Endodermal cell (in vitro differentiated cells): ENCODE measurements around the gene CCNB1IP1. TPM values are rescaled to one million over a fixed set of nuclear protein-coding genes. Genes with fewer than 3 reads are reported as not detected.

ENCODE experiments used
- DNase-seq: peaks from one replicate; pipeline ENCODE4 v3.0.0-alpha.2; 2017
- H3K27ac ChIP-seq: 2 replicates; pipeline ENCODE4 v1.5.1; 2013; ENCODE audit warnings: mild to moderate bottlenecking, low read depth, low read length, moderate library complexity
- H3K27me3 ChIP-seq: 2 replicates; pipeline ENCODE4 v1.6.1; 2013; ENCODE audit warnings: mild to moderate bottlenecking, low read length, moderate library complexity; ENCODE audit not compliant: insufficient read depth, control insufficient read depth, poor library complexity, severe bottlenecking
- H3K36me3 ChIP-seq: 2 replicates; pipeline ENCODE4 v1.7.0; 2013; ENCODE audit warnings: mild to moderate bottlenecking, low read length, moderate library complexity; ENCODE audit not compliant: control insufficient read depth, insufficient read depth
- H3K4me1 ChIP-seq: one replicate; pipeline ENCODE4 v1.7.0; 2013; ENCODE audit warnings: low read length; ENCODE audit not compliant: control insufficient read depth, insufficient read depth
- H3K4me3 ChIP-seq: 2 replicates; pipeline ENCODE4 v1.5.1; 2013; ENCODE audit warnings: mild to moderate bottlenecking, low read length, moderate library complexity
- H3K9ac ChIP-seq: 2 replicates; pipeline ENCODE4 v1.6.1; 2013; ENCODE audit warnings: mild to moderate bottlenecking, low read length, moderate library complexity; ENCODE audit not compliant: poor library complexity, severe bottlenecking; ENCODE audit errors: extremely low read depth
- H3K9me3 ChIP-seq: 2 replicates; pipeline ENCODE4 v1.6.1; 2013; ENCODE audit warnings: mild to moderate bottlenecking, low read length, moderate library complexity; ENCODE audit not compliant: control insufficient read depth
- H3K27ac Mint-ChIP-seq: 2 replicates; pipeline ENCODE4 v1.8.0; 2020; ENCODE audit warnings: mixed read lengths
- H3K27me3 Mint-ChIP-seq: 2 replicates; pipeline ENCODE4 v1.8.0; 2021; ENCODE audit warnings: mild to moderate bottlenecking, mixed read lengths; ENCODE audit not compliant: insufficient read depth
- H3K36me3 Mint-ChIP-seq: 2 replicates; pipeline ENCODE4 v1.8.0; 2020; ENCODE audit warnings: low read depth, mixed read lengths
- H3K4me1 Mint-ChIP-seq: 2 replicates; pipeline ENCODE4 v1.8.0; 2020; ENCODE audit warnings: mixed read lengths
- H3K4me3 Mint-ChIP-seq: 2 replicates; pipeline ENCODE4 v1.8.0; 2020; ENCODE audit warnings: mild to moderate bottlenecking, moderate library complexity, mixed read lengths
- H3K9me3 Mint-ChIP-seq: 2 replicates; pipeline ENCODE4 v1.8.0; 2020; ENCODE audit warnings: mild to moderate bottlenecking, mixed read lengths
- WGBS, 2 experiments: methylation state at CpG; one replicate each; pipeline versions ENCODE4 v1.1.5 to v1.1.7; 2013; ENCODE audit warnings: missing lambda C conversion rate in 2 of 2, mixed read lengths in 1 of 2; ENCODE audit not compliant: insufficient coverage in 1 of 2, insufficient read length in 1 of 2; 5-methylcytosine and 5-hydroxymethylcytosine counted together
- total RNA-seq, 2 donors: library from RNA; stranded (reverse); fragmentation: NEBNext Ultra II Directional in 1 of 2; extraction: Animal tissue kit (Norgen Biotek cat#: 25700) in 1 of 2; gene quantifications; 2 replicates in 1 of 2; 3 replicates in 1 of 2; pipeline ENCODE4 v1.2.1, GENCODE V29; 2021
- TF ChIP-seq, protein P1 (sequence below): fragments of 200-600 bp; sonication (generic); conservative IDR thresholded peaks from 2 replicates; pipeline ENCODE4 v1.5.0; 2021; ENCODE audit warnings: antibody characterized with exemption, mild to moderate bottlenecking

The CCNB1IP1 gene
- total RNA-seq, 2 donors from 2014 or later: 96.1 to 99.5 TPM

DNA sequence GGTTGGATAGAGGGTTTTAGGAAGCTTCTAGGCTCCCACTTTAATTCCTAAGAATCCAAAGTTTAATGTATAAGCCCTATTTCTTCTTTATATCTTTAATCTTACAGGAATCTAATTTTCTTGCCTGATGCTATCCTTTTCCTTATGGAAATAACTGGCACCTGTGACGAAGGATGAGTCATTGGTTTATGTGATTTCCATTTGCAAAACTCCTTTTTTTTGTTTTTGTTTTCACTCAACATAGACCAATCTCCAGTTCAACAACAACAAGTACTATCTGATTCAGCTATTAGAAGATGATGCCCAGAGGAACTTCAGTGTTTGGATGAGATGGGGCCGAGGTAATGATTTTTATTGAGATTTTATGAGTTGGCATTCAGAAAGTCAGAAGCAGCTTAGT lies 17.2 kb upstream of the CCNB1IP1 start:
- Histone ChIP-seq H3K27me3 (no peaks in the 10 kb centered on the region), H3K36me3 (peaks cover 89% of the 10 kb centered on the region), H3K9ac (no peak overlapping the region), H3K4me1 (no peaks in the 10 kb centered on the region), H3K9me3 (no peaks in the 10 kb centered on the region), H3K27ac (no peak overlapping the region), H3K4me3 (no peak overlapping the region)
- peaks cover 74% of the 10 kb centered on the region for H3K36me3 Mint-ChIP-seq
- H3K9me3 Mint-ChIP-seq: no peaks in the 10 kb centered on the region
- H3K27me3 Mint-ChIP-seq: no peaks in the 10 kb centered on the region
- no peak overlapping the region for H3K4me3 Mint-ChIP-seq
- no peak for DNase-seq
- TF ChIP-seq, protein P1, sequence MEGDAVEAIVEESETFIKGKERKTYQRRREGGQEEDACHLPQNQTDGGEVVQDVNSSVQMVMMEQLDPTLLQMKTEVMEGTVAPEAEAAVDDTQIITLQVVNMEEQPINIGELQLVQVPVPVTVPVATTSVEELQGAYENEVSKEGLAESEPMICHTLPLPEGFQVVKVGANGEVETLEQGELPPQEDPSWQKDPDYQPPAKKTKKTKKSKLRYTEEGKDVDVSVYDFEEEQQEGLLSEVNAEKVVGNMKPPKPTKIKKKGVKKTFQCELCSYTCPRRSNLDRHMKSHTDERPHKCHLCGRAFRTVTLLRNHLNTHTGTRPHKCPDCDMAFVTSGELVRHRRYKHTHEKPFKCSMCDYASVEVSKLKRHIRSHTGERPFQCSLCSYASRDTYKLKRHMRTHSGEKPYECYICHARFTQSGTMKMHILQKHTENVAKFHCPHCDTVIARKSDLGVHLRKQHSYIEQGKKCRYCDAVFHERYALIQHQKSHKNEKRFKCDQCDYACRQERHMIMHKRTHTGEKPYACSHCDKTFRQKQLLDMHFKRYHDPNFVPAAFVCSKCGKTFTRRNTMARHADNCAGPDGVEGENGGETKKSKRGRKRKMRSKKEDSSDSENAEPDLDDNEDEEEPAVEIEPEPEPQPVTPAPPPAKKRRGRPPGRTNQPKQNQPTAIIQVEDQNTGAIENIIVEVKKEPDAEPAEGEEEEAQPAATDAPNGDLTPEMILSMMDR: no peak
- H3K27ac Mint-ChIP-seq: no peak overlapping the region
- 95 to 100% methylated on average over 1 to 2 of the region's 2 CpGs for WGBS, 2 experiments
- H3K4me1 Mint-ChIP-seq: no peaks in the 10 kb centered on the region

DNA sequence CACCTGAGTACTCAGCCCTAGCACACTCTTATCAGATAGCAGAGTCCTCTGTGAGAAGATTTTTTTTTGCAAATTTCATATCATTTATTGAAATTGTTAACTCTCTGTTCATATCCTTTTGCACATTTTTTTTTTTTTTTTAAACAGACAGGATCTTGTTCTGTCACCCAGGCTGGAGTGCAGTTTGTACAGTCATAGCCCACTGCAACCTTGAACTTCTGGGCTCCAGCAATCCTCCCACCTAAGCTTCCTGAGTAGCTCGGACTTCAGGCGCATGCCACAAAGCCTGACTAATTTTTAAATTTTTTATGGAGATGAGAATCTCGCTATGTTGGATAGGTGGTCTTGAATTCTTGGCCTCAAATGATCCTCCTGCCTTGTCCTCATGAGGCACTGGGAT lies 14.7 kb upstream of the CCNB1IP1 start:
- Mint-ChIP-seq H3K27me3 (no peaks in the 10 kb centered on the region), H3K4me3 (no peak overlapping the region), H3K4me1 (peaks cover 4% of the 10 kb centered on the region), H3K36me3 (peaks cover 61% of the 10 kb centered on the region), H3K27ac (no peak overlapping the region), H3K9me3 (no peaks in the 10 kb centered on the region)
- Histone ChIP-seq H3K9me3 (no peaks in the 10 kb centered on the region), H3K4me3 (no peak overlapping the region), H3K36me3 (peaks cover 70% of the 10 kb centered on the region), H3K9ac (no peak overlapping the region), H3K27ac (no peak overlapping the region), H3K4me1 (no peaks in the 10 kb centered on the region), H3K27me3 (no peaks in the 10 kb centered on the region)
- 87 to 96% methylated on average over 3 of the region's 3 CpGs for WGBS, 2 experiments
- no peak for DNase-seq
- TF ChIP-seq, protein P1: no peak

DNA sequence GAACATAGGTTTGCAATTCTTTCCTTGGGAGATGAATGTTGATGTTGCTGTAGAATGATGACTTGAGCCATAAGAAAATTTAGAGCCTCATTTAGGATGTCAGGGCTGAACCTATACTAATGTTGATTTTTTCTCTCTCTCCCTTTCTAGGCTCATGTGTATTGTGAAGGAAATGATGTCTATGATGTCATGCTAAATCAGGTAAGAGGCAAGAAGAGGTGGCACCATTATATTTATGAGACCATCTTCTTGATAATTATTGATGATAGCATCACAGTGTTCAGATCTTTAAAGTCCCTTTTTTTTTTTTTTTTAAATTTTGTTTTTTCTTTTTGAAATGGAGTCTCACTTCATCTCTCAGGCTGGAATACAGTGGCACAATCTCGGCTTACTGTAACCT lies 13.6 kb upstream of the CCNB1IP1 start:
- WGBS, 2 experiments: 96% methylated on average over 1 of the region's 1 CpG; no CpG with 5 or more reads in 1 of the 2 experiments
- H3K27me3 Mint-ChIP-seq: no peaks in the 10 kb centered on the region
- H3K4me3 Mint-ChIP-seq: no peak overlapping the region
- DNase-seq: no peak
- H3K36me3 ChIP-seq: peaks cover 61% of the 10 kb centered on the region
- H3K4me1 ChIP-seq: no peaks in the 10 kb centered on the region
- H3K4me1 Mint-ChIP-seq: peaks cover 4% of the 10 kb centered on the region
- no peak overlapping the region for H3K27ac Mint-ChIP-seq
- TF ChIP-seq, protein P1: no peak
- no peaks in the 10 kb centered on the region for H3K9me3 ChIP-seq
- no peak overlapping the region for H3K9ac ChIP-seq
- no peaks in the 10 kb centered on the region for H3K27me3 ChIP-seq
- H3K27ac ChIP-seq: no peak overlapping the region
- peaks cover 51% of the 10 kb centered on the region for H3K36me3 Mint-ChIP-seq
- no peak overlapping the region for H3K4me3 ChIP-seq
- no peaks in the 10 kb centered on the region for H3K9me3 Mint-ChIP-seq
